RWPE2 (cell line): ENCODE results near the gene CHCT1.
A peak's percentile ranks its signal among the peaks of the same experiment; 100 is the strongest.
"Not testable (repeated sequence)": the region's sequence is repeated elsewhere in the genome, so short reads cannot be mapped to it uniquely, and the experiment has no call there.

Source experiments
- ATAC-seq: fragments of 200-7000 bp; cut with Tn5 transposase; 3 replicates; pipeline ENCODE4 v1.9.1; 2021; ENCODE audit warnings: low read depth
- DNase-seq: peaks from one replicate; pipeline ENCODE4 v3.0.0-alpha.2; 2020; ENCODE audit warnings: low spot score
- H3K27ac ChIP-seq: fragments of 450-650 bp; 2 replicates; pipeline ENCODE4 v1.5.1; 2017; ENCODE audit warnings: mild to moderate bottlenecking; ENCODE audit not compliant: poor library complexity, severe bottlenecking
- H3K27me3 ChIP-seq: fragments of 250-450 bp; sonication (Bioruptor Pico); 2 replicates; pipeline ENCODE4 v1.5.1; 2021; ENCODE audit warnings: mild to moderate bottlenecking, moderate library complexity; ENCODE audit not compliant: insufficient read depth, poor library complexity, severe bottlenecking
- H3K36me3 ChIP-seq: fragments of 250-450 bp; sonication (Bioruptor Pico); 2 replicates; pipeline ENCODE4 v1.5.1; 2020; ENCODE audit warnings: low read depth, mild to moderate bottlenecking, moderate library complexity
- H3K4me1 ChIP-seq: fragments of 250-450 bp; sonication (Bioruptor Pico); 2 replicates; pipeline ENCODE4 v1.5.1; 2021; ENCODE audit warnings: mild to moderate bottlenecking, moderate library complexity; ENCODE audit not compliant: insufficient read depth, poor library complexity, severe bottlenecking
- H3K4me3 ChIP-seq: fragments of 250-450 bp; sonication (Bioruptor Pico); 2 replicates; pipeline ENCODE4 v1.5.1; 2021; ENCODE audit warnings: mild to moderate bottlenecking, moderate library complexity; ENCODE audit not compliant: severe bottlenecking
- H3K9me3 ChIP-seq: fragments of 250-450 bp; sonication (Bioruptor Pico); 2 replicates; pipeline ENCODE4 v1.5.1; 2021; ENCODE audit warnings: mild to moderate bottlenecking, moderate library complexity; ENCODE audit not compliant: severe bottlenecking
- TF ChIP-seq, protein P1 (sequence below): fragments of 450-650 bp; IDR thresholded peaks from one replicate; pipeline ENCODE4 v1.5.1; 2017; ENCODE audit warnings: mild to moderate bottlenecking, moderate library complexity; ENCODE audit not compliant: poor library complexity, severe bottlenecking

CHCT1 gene

DNA sequence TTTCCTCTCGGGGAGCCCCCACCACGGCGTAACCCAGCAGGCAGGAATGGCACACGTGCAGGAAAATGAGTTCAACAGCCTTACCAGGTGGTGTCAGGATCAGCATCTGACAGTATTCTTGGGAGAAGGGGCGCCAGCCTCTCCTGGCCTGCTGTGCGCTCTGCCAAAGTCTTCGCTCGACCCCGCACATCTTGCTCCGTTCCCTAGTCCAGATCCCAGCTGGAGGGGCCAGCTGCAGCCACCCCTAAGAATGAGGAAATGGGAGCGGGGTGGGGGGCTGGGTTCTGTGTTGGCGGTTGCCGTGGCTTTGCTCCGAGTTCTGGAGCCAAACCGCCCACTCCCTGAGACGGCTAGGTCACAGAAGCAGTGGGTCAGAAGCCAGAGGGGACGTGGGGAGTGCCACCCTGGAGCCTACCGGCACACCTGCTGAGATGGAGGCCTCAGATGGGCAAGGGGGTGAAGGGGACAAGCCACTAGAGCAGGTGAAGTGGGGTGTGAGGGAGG, at the start of gene CHCT1:
CHCT1 (plus strand) TSS at position 328 of the 504 bp plus-strand sequence; CDS start at position 432, 104 bp downstream.
- Histone ChIP-seq H3K4me3 (no peak within 1 kb of the TSS), H3K4me1 (no peaks in the 10 kb centered on the region), H3K36me3 (no peaks in the 10 kb centered on the region), H3K27ac (no peak within 1 kb of the TSS), H3K9me3 (no peaks in the 10 kb centered on the region), H3K27me3 (no peaks in the 10 kb centered on the region)
- TF ChIP-seq, protein P1, sequence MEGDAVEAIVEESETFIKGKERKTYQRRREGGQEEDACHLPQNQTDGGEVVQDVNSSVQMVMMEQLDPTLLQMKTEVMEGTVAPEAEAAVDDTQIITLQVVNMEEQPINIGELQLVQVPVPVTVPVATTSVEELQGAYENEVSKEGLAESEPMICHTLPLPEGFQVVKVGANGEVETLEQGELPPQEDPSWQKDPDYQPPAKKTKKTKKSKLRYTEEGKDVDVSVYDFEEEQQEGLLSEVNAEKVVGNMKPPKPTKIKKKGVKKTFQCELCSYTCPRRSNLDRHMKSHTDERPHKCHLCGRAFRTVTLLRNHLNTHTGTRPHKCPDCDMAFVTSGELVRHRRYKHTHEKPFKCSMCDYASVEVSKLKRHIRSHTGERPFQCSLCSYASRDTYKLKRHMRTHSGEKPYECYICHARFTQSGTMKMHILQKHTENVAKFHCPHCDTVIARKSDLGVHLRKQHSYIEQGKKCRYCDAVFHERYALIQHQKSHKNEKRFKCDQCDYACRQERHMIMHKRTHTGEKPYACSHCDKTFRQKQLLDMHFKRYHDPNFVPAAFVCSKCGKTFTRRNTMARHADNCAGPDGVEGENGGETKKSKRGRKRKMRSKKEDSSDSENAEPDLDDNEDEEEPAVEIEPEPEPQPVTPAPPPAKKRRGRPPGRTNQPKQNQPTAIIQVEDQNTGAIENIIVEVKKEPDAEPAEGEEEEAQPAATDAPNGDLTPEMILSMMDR, result no peak
- ATAC-seq (no peak), DNase-seq (no peak)

- Histone ChIP-seq H3K4me1 (peaks cover 24% of the 10 kb centered on the region), H3K4me3 (no peak overlapping the region), H3K36me3 (peaks cover 12% of the 10 kb centered on the region; the same call in 1 of the 2 replicates), H3K27ac (peak overlapping the region; percentile 80), H3K9me3 (no peaks in the 10 kb centered on the region), H3K27me3 (no peaks in the 10 kb centered on the region)
- DNase-seq, result no peak
- TF ChIP-seq, protein P1, result no peak
- peak; percentile 100 for ATAC-seq
Measured at GRCh38 chr17:60372790-60373483, 49.4 kb upstream of the CHCT1 start.

- H3K36me3 ChIP-seq, result peaks cover 26% of the 10 kb centered on the region
- H3K4me1 ChIP-seq, ATAC-seq, H3K27ac ChIP-seq, H3K27me3 ChIP-seq, H3K4me3 ChIP-seq, H3K9me3 ChIP-seq, DNase-seq: not testable (repeated sequence)
Measured at GRCh38 chr17:60378187-60378586, 44.1 kb upstream of the CHCT1 start.

- not testable (repeated sequence) for H3K27me3 ChIP-seq, H3K4me3 ChIP-seq, H3K9me3 ChIP-seq, DNase-seq, ATAC-seq, H3K27ac ChIP-seq, H3K4me1 ChIP-seq
- peaks cover 29% of the 10 kb centered on the region for H3K36me3 ChIP-seq
Measured at GRCh38 chr17:60379461-60379860, 42.8 kb upstream of the CHCT1 start.

DNA sequence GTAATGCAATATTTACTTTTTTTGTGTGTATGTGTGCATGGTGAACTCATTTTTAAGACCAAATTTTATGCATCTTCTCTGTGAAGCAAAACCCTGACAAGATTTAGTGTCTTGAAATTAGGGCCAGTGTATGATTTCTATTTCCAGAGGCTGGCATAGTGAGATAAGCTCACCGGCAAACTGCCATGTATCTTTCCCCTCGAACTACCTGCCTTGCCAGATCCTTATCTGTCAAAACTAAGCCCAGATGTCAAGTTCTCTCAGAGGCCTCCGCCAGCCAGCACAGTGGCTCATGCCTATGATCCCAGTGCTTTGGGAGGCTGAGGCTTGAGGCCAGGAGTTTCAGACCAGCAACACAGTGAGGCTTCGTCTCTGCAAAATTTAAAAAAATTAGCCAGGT, 40.3 kb upstream of the CHCT1 start:
- no peak for DNase-seq
- no peak for ATAC-seq

More for the DNA sequence above, 40.3 kb upstream of the CHCT1 start:
- peaks cover 25% of the 10 kb centered on the region for H3K36me3 ChIP-seq
- H3K4me1 ChIP-seq, result peaks cover 6% of the 10 kb centered on the region
- H3K9me3 ChIP-seq, result no peaks in the 10 kb centered on the region
- H3K27ac ChIP-seq, result no peak overlapping the region
- no peaks in the 10 kb centered on the region for H3K27me3 ChIP-seq
- no peak overlapping the region for H3K4me3 ChIP-seq
- TF ChIP-seq, protein P1, result no peak
